GM12865 (cell line): Measurements from ENCODE around the gene INSIG1.
A peak's percentile ranks its signal among the peaks of the same experiment; 100 is the strongest.

Experiments used
- DNase-seq: peaks from one replicate; pipeline ENCODE4 v3.0.0; 2010; ENCODE audit warnings: low read depth
- H3K4me3 ChIP-seq: 2 replicates; pipeline ENCODE4 v1.5.1; 2011; ENCODE audit warnings: mild to moderate bottlenecking, low read depth, low read length, control low read depth
- CTCF ChIP-seq: IDR thresholded peaks from 2 replicates; pipeline ENCODE4 v1.5.1; 2011; ENCODE audit warnings: low read length, control low read depth, low read depth, inconsistent platforms; ENCODE audit not compliant: insufficient read depth; ENCODE audit errors: missing control alignments

Gene INSIG1

DNA sequence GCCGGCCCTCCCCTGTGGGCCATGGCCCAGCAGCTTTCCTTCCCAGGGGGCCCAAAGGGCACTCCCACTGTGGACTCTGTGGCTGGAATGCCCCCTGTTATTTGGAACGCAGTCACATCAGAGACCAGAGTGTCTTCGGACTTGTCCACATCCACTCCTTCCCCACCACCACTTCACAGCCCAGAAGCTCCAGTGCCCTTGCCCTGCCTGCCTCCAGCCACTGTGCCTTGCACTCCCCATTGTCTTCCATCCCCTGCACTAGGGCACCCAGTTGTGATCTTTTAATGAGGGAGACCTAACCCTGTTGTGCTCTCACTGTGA is 19.4 kb downstream of the INSIG1 start:
- no peak for TF ChIP-seq CTCF
- DNase-seq, result no peak
- H3K4me3 ChIP-seq, result no peak overlapping the region

DNA sequence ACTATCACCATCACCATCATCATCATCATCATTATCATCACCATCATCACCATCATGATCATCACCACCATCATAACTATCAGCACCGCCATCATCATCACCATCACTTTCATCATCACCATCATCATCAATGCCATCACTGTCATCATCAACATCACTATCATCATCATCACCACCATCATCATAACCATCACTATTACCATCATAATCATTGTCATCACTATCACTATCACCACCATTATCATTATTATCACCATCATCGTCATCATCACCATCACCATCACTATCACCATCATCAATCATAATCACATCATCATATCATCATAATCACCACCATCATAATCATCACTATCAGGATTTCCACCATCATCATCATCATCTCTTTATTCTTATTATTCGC is 20.6 kb downstream of the INSIG1 start:
- no peak for TF ChIP-seq CTCF
- DNase-seq, result no peak
- no peak overlapping the region for H3K4me3 ChIP-seq

DNA sequence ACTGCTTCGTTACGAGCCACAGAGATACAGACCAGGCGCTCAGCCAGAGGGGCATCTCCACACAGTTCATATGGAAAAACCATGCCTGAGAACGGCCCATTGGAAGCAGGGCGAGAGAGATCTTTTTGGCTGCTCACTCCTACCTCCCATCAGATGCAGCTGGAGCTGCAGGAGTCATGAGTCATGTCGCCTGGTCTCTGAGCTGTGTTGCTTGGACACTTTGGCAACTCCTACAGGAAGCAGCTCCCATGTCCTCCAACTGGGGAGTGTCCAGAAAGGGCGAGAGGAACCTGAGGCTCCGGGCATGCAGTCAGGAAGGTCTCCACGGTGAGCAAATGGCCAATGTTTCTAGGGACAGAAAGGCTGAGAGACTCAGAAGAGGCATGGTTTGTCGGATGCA is 24.9 kb downstream of the INSIG1 start:
- no peak for TF ChIP-seq CTCF
- H3K4me3 ChIP-seq, result no peak overlapping the region
- no peak for DNase-seq

- H3K4me3 ChIP-seq, result no peak overlapping the region
- DNase-seq, result peak; percentile 30
- no peak for TF ChIP-seq CTCF
Observed at GRCh38 chr7:155323001-155323638, 25.4 kb downstream of the INSIG1 start.

DNA sequence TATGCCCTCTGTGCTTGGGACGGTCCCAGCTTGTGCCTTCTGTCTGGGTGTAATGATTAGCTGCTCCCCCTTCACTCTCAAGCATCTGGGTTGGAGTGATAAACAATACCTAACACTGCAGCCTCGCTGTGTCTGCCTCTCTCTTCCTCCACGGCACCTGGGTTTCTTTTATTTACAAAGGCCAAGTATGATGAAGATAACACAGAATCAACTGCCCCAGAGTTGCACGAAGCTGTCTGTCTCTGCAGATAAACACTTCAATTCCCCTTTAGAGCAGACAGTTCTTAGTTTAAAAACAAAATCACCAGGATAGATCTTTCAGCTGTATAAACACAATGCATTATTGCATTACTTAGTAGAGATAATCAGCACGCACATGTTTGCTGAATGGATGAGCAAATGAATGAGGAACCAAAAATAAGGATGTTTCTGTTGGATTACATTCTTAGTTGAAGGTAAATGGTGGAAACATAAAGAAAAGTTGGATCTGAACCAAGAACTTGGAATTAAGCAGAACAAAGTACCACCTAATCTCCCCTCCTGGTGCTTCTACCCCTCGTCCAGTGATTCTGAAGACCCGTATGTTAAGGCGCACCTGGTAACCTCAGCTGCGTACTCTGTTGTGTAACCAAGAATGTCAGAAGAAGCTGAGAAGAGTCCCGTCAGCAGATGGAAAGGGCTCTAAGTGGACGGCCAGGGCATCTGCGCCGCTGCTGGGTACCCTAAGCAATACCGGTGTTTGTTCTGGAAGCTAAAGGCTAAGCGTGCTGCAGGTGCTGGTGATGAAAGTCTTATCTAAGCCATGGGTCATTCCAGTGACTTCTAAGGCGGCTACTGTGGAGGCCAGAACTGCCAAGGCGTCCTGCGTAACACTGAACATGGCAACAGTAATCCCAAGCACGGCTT is 26.6 kb downstream of the INSIG1 start:
- DNase-seq, result no peak
- no peak overlapping the region for H3K4me3 ChIP-seq
- no peak for TF ChIP-seq CTCF

GRCh38 chr7:155324918-155325235 is 27.2 kb downstream of the INSIG1 start:
- TF ChIP-seq CTCF, result no peak
- DNase-seq, result no peak
- no peak overlapping the region for H3K4me3 ChIP-seq
